GM19035 (cell line): ENCODE measurements around the gene EME2.
A peak's percentile ranks its signal among the peaks of the same experiment; 100 is the strongest.

Experiments
- ATAC-seq: cut with Tn5 transposase; IDR thresholded peaks from one replicate; pipeline ENCODE4 v1.9.1; 2021; ENCODE audit not compliant: unreplicated experiment

EME2 gene

DNA sequence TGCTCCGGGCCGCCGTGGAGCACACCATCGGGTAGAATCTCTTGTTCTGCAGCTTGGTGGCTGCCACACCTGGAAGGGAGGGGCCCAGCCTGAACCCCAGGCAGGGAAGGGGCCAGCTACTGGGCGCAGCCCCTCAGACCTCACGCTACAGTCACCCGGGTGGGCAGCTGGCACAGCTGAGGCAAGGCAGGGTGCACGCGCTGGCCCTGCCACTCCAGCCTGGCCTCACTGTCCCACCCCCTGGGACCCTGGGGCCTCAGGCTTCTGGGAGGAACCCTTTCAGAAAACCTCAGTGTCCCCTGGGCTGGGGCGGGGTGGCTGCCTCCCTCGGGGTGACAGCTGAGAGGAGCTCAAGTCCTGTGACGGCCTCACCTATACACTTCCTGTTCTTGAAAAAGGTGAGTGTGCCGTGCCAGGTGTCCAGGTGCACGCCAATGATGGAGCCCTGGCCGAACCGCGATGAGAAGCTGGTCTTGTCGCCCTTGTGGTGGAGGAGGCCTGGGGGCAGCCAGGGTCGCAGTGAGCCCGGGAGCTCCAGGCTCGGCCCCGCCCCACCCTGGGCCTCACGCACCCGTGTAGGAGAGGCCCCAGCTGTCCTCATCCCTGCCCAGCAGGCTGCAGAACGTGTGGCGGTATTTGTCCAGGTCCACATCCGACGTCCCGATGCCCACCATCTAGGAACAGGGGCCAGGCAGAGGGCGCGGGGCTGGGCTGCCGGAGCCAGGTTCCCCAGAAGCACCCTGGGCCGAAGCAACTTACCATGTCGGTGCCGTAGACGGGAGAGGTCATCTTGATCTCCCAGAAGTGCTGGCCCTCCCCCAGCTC lies 5.0 kb downstream of the EME2 start:
- ATAC-seq: no peak

DNA sequence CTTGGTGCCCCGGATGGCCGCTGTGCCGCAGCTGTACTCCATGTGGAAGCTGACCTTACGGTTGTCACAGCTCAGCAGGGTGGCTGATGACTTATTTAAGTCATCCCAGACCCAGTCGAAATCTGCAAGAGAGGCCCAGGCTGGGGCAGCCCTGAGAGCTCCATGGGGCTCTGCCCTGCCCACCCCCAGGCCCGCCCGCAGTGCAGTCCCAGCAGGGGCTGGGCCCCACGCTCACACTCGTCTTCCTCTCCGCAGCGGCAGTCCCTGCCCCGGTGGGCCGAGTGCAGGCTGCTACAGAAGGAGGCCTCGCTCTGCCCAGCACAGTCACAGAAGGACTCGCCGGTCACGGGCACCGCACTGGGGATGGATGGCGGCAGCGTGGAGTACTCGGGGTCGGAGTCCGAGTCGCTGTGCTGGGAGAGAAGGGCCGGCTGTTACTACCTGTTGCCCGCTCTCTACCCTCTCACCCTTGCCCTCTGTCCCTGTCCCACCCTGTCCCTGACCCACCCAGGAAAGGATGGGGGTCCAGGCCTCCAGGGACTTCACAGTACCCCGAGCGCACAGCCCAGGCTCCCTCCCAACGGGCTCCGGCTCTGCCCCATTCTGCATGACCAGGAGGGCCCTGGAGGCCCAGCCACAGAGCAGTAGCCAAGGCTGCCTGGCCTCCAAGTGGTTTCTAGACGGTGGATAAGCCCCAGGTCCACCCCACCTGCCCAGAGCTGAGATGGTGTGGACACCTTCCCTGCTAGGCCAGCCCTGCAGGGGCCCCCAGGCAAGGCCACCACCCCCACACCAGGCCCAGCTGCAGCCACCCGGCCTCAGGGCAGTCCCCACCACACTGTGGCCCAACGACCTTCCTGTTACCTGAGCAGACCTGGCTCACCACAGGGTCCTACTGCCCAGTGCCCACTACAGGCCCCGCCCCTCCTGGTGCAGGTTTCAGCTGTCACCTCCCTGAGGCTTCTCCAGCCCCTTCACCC lies 5.9 kb downstream of the EME2 start:
- ATAC-seq: no peak

DNA sequence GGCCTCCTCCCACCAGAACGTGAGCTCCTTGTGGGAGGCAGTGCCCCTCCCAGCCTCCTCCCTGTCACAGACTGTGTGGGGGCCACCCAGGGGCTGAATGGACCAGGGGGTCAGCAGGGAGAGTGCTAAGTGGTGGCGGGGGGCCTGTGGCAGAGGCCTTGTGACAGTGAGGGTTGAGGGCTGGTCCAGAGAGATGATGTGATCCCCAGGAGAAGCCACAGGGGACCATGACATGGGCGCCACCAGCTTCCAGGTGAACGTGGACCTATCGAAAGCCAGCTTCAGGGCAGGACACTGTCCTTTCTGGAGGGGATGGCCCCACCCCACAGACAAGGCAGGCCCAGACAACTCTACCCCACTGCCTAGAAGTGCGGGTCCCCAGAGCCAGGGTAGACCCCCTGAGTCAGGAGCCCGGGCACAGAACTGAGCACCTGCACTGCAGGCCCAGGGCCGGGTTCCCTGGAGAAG lies 6.7 kb downstream of the EME2 start:
- ATAC-seq: no peak

DNA sequence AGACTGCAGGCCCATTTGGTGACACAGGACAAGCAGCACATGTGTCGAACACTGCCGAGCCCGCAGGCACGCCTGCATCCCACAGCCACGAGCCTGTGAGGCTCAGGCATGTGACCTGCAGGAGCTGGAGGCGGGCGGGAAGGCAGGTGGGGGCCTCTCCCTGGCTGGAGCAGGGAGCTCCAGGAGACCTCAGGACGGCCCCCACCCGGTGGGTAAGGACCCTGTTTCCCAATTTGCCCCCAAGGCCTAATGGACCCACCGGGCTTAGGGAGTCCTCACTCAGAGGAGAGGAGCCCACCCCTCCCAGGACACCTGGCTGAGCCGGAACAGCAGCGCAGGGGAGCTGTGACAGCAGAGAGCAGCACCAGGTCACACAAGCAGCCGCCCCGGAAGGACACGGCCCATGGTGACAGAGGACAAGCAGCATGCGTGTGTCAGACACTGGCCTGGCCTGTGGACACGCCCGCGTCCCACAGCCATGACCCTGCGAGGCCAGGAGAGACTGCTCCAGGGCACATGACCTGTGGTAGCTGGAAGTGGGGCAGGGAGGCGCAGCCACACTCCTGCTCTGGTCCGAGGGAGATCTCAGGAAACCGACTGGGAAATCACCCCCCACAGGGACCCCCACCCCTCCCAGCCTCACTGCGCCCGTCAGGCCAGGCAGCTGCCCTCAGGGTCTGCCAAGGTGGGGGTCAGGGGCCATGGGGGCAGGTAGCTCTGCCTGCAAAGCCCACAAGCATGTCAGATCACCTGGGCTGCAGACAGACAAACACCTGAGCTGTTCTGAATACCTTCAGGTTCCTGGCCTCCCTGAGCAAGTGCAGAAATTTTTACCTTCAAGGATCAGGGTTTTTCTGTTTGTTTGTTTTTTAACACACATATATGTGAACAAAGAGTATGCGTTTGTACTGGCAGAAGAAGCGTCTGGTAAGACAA lies 7.4 kb downstream of the EME2 start:
- ATAC-seq: no peak

DNA sequence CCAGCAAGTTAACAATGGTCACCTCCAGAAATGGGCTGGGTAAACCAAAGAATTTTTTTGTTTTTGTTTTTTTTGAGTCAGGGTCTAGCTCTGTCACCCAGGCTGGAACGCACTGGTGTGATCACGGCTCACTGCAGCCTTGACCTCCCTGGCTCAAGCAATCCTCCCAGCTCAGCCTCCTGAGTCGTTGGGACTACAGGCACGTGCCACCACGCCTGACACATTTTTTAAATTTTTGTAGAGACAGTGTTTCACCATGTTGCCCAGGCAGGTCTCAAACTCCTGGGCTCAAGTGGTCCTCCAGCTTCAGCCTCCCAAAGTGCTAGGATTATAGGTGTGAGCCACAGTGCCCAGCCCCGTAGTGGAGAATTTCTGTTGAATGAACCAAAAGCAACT lies 8.1 kb downstream of the EME2 start:
- no peak for ATAC-seq

DNA sequence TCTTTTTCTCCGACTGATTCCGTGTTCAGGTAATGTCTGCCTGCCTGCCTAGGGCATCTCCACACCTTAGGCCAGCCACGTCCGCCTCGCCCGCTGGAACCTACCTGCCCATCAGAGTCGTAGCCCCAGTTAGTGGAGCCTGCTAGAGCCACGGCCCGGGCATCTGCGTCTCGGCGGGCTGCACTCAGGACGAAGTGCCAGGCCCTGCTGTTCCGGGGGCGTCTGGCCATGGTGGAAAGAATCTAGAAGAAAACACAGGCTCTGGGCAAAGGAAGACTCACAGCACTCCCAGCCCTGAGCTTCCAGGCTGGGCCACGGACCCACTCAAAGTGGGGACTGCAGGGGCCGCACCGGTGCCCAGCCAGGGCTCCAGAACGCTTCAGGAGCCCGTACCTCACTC lies 8.6 kb downstream of the EME2 start:
- no peak for ATAC-seq

DNA sequence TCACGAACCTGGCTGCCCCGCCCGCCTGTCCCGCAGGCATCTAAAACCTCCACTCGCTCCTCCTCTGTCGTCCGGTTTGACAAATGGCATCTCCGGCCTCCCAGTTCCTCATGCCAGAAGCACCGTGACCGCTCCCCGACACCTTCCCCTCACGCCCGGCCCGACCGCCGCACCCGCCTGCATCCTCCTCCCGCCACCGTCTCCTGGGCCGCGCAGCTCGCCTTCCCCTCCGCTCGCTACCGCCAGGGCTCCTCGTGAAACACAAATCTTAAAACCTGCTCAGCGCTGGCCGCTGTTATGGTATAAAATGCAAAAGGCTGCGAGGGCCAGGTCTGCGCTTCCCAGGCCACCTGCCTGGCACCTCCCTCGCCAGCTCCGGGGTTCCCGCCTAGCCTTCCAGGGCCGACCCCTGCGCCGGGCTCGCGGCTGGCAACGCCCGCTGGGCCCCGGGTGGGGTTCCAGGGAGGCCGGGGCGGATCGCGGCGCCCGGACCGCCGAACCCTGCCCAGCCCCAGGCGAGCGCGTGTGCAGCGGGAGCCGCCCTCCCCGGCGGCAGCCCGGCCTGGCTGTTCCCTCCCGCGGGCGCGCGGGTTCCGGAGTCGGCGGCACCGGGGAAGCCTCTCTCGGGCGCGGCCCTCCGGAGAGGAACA lies 9.3 kb downstream of the EME2 start:
- peak; percentile 1 for ATAC-seq

DNA sequence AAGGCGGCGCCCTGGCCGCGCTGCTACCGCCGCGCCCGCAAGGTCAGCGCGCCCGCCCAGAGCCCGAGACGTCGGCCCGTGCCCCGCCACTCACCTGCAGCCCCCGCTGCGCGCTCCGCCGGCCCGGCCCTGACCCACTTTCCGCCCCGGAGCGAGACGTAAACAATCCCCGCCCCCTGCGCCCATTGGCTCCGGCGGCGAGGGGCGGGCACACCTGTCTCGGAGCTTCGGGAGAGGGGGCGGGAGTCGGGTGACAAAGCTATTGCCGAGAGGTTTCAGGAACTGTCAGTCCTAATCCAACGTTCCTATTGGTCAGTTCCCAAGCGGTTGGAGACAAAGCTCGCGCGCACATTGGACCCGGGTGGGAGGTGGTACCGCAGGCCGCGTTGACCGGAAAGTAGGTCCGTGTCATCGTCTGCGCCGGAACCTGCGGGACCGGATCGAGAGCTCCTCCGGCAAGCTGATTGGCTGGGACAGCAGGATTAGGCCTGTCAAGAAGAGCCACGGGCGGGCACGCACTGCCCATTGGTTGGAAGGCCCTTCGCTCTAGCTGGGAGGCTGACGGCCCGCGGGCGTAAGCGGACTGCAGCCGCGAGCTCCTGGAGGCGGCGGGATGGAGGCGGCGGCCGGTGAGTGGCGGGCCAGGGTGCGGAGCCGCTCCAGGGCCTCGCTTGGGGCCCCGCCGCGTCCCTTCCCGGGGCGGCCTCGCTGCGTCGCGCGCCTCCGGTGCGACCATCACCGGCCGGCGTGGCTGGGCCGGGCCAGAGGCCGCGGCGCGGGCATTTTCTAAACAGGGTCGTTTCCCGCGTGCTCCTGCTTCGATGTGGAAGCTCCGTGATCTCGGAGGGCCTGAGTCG lies 10.0 kb downstream of the EME2 start, which contains the start of the genes NUBP2 and SPSB3:
NUBP2 (plus strand) TSS at position 553 of the 857 bp plus-strand sequence; CDS start at position 614, 61 bp downstream.
SPSB3 (minus strand) TSS at position 164 of the 857 bp plus-strand sequence. CDS start 1,088 bp downstream, outside the sequence.
- ATAC-seq: peak; percentile 87

DNA sequence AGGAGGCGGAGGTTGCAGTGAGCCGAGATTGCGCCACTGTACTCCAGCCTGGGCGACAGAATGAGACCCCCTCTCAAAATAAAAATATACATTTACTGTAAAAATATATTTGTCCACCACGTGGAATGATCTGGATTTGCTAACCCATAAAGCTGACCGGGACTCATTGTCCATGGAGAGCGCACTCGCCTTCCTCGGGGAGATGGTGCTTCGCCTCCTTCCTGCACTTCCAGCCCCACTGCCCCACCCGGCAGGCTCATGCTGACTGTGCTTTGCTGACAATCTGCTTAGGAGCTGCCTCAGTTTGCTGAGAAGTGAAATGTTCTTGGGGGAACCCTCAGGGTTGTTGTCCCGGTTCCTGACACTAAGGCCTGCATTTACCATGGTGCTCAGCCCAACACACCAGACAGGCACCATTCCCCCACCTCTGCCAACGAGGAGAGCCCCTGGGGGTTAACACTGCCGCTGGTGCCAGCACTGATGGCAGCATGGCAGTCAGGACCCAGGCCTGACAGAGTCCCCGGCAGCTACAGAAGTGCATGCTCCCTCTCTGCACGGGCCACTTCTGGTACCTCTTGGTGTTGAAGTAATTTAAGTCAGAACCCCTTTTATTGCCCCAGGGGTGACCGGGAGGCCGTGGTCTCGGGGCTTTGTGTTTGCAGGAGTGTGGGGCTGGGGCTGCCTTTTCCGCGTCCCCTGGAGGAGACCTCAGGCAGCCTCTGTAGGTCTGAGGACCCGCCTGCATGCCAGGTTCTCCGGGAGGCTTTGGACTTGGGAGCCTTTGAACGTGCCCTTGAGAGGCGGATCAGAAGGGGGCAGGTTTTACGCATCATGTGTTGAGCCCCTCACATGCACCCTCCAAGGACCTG lies 12.6 kb downstream of the EME2 start:
- ATAC-seq: no peak

DNA sequence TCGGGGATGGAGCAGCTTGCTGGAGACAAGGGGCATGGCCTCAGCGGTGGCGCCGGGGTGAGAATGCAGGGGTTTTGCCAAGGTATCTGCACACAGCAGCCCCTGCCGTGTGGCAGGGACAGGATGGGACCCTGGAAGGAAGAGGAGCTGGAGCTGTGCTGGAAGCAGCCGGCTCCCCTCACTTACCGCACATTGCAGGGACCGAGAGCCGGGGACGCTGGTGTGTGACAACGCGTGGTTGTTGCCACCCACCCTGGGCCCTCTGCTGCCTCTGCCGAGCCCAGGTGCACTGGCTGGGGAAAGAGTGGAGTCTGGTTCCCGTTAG lies 13.2 kb downstream of the EME2 start:
- ATAC-seq: no peak

DNA sequence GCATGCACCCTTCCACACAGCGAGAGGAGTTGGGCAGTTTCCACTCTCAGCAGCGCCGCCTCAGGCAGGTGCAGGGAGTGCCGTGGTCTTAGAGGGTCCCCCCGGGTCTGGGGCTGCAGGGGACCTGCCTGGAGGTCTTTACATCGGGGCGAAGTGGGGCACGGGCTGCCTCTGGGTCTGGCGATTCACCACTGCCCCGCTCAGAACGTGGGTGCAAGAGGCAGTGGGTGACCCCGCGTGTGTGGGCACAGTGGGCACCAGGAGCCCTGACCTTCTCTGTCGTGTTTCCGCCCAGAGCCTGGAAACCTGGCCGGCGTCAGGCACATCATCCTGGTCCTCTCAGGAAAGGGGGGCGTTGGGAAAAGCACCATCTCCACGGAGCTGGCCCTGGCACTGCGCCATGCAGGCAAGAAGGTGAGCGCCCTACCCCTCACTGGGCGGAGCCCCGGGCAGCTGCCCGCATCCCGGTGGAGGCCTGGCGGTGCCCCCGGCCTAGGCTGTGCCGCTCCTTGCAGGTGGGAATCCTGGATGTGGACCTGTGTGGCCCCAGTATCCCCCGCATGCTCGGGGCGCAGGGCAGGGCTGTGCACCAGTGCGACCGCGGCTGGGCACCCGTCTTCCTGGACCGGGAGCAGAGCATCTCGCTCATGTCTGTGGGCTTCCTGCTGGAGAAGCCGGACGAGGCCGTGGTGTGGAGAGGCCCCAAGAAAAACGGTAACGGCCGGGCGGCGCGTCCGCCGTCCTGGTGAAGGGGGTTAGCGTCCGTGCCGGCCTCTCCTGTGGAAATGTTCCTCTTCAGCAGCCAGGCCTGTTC lies 13.8 kb downstream of the EME2 start:
- no peak for ATAC-seq

DNA sequence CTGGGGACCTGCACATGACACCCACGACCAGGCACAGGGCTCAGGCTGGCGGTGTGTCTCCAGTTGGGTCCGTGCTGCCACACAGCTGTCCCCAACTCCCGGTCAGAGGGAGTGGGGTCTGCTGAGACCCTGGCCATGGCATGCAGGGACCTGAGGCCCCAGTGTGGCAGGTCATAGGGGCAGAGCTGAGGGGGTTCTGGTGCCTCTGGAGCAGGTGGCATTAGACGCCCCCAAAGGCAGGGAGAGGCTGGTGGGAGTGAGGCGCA lies 14.4 kb downstream of the EME2 start:
- ATAC-seq: no peak

DNA sequence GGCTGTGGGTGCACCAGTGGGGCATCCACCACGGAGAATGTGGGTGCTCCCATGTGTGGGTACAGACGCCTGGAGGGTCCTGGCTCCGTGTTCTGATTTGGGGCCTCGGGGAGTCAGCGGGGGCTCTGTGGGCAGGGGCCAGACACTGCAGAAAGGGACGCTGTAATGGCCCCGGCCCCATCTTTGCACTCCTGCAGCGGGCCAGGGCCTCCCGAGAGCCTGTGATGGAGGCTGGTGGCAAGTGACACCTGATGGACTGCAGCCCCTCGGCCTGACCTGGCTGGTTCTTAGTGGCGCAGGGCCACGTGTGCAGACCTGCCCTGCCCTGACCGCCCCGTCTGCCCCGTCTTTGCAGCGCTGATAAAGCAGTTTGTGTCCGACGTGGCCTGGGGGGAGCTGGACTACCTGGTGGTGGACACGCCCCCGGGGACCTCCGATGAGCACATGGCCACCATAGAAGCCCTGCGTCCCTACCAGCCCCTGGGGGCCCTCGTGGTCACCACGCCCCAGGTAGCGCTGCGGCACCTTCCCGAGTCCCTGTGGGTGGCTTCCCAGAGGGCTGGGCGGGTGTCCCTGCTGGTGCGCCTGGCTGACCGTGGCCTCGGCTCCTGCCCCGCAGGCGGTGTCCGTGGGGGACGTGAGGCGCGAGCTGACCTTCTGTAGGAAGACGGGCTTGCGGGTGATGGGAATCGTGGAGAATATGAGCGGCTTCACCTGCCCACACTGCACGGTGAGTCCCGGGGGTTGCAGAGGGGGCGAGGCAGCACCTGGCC lies 14.9 kb downstream of the EME2 start:
- no peak for ATAC-seq

DNA sequence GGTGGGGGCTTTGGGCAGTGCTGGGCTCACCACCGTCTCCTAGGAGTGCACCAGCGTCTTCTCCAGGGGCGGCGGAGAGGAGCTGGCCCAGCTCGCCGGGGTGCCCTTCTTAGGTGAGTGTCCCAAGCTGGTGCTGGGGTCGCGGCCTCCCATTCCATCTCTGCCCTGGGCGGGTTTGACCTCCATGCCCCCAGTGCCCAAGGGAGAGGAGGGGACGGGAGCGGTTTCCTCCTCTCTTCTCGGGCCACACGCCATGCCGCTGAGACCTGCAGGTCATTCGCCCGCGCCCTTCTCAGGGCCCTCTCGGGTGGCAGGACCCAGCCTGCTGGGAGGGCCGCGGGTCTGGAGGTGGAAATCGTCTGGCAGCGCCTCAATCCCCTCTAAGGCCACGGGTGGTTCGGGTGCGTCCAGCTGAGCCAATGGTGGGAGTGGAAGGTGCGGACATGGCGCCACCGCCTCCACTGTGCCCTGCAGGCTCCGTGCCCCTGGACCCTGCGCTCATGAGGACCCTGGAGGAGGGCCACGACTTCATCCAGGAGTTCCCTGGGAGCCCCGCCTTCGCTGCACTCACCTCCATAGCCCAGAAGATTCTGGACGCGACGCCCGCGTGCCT lies 15.6 kb downstream of the EME2 start:
- no peak for ATAC-seq

DNA sequence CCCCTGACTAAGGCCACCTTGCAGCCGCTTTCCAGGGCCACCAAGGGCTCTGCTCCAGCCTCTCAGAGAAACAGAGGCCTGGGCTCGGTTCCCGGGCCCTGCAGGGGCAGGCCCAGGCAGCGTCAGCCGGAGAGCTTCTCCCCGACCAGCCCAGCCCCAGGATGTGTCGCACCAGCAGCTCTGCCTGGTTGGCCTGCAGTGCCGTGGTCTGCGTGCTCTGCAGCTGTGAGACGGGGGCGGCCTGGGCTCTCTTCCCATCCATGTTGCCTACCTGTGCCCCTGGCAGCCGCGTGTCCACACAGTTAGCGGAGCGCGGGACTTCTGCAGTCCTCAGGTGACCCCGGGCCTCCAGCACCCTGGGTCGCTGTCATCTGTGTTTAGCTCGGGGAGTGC lies 16.1 kb downstream of the EME2 start:
- ATAC-seq: no peak

DNA sequence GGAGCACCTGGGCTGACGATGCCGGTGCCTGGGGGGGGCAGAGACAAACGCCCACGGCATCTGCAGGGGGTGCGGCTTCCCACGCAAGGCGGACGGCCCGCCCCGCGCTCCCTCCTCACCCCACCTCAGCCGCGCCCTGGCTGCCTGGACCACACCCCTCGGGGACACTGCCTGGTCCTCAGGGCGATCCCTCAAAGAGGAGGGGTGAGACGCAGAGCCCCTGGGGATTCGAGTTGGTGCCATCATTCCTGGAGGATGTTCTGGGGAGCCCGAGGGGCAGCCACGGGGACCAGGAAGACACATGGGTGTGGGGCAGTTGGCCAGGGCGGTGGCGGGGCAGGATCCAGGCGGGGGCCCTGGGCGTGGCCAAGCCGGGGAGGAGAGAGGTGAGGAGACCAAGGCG lies 17.0 kb downstream of the EME2 start:
- ATAC-seq: no peak

DNA sequence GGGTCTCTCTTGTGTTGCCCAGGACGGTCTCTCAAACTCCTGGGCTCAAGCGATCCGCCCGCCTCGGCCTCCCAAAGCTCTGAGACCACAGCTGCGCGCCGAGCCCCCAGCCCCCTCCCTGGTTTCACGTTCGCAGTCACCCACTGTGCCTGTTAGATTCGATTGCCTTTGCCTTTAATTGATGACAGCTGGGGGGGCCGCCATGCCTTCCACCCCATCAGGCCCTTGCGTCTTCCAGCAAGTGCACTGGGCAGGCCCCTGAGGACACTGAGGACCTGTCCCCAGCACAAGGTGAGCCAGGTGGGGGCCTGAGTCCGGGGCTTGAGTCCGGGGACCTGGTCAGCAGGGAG lies 17.6 kb downstream of the EME2 start:
- no peak for ATAC-seq
